Measurements from ENCODE around the gene SATB2. TPM values are rescaled to one million over a fixed set of nuclear protein-coding genes. Genes with fewer than 3 reads are reported as not detected.

The SATB2 gene
- total and polyA plus RNA-seq, 2 experiments from 2014 or later: 3.0 to 9.9 TPM

GRCh38 chr2:199495147-199495546 is 37.4 kb upstream of the SATB2 start:
- DNase-seq: no peak
- H3K36me3 ChIP-seq (ENCODE audit: low read depth): no peaks in the 10 kb centered on the region
- H3K4me2 ChIP-seq (ENCODE audit: unreplicated experiment): no peak overlapping the region
- H3K4me3 ChIP-seq: no peak overlapping the region
- 42 to 45% methylated on average over 4 of the region's 4 CpGs for WGBS, 2 experiments (ENCODE audit: low coverage in 1 of 2, low lambda C conversion rate in 2 of 2, missing lambda C conversion rate in 2 of 2)
- H3K9ac ChIP-seq: no peak overlapping the region
- no peaks in the 10 kb centered on the region for H3K9me3 ChIP-seq (ENCODE audit: low read depth)
- H3K27ac ChIP-seq: no peak overlapping the region
- no peaks in the 10 kb centered on the region for H3K4me1 ChIP-seq (ENCODE audit: insufficient read depth)
- no peaks in the 10 kb centered on the region; the same call in 1 of the 2 replicates for H3K27me3 ChIP-seq (replicated peaks; ENCODE audit: insufficient read depth)
- H2AFZ ChIP-seq: no peak overlapping the region
- no peaks in the 10 kb centered on the region for H3F3A ChIP-seq (ENCODE audit: insufficient read depth)
- no peak for TF ChIP-seq EZH2phosphoT487 (IDR thresholded peaks at IDR 0.05; ENCODE audit: insufficient read depth, low read depth)
- no peak for TF ChIP-seq EZH2 (IDR thresholded peaks at IDR 0.05; ENCODE audit: insufficient read depth, poor library complexity, severe bottlenecking)
- in situ Hi-C loops (cut with MboI): loop anchor here (25.0 kb wide), 1 partner anchor 833 kb away; no protein-coding TSS in a partner anchor
- no peaks in the 10 kb centered on the region for H3K9me2 ChIP-seq (ENCODE audit: insufficient read depth)
- no peaks in the 10 kb centered on the region for H4K20me1 ChIP-seq (ENCODE audit: insufficient read depth)
- H3K79me2 ChIP-seq (ENCODE audit: insufficient read depth): no peaks in the 10 kb centered on the region

DNA sequence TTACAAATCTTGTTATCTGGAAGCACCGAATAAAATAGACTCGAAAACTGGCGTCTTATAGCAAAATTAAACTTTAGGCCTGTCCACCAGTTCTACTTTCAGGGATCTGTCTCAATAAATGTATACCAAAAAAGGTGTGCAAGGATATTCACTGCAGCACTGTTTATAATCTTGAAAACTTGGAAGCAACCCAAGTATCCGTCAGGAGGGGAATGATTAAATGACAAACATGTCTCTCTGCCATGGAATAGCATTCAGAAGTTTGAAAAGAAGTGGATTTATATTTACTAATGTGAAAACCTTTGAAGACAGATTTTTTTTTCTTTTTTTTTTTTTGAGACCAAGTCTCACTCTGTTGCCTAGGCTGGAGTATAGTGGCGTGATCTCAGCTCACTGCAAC is 32.3 kb upstream of the SATB2 start:
- Histone ChIP-seq H3K9me2 (ENCODE audit: insufficient read depth) (no peaks in the 10 kb centered on the region), H3K27me3 (replicated peaks; ENCODE audit: insufficient read depth) (no peaks in the 10 kb centered on the region; the same call in 1 of the 2 replicates), H3K4me3 (no peak overlapping the region), H4K20me1 (ENCODE audit: insufficient read depth) (no peaks in the 10 kb centered on the region), H3K4me1 (ENCODE audit: insufficient read depth) (no peaks in the 10 kb centered on the region), H3K9me3 (ENCODE audit: low read depth) (no peaks in the 10 kb centered on the region), H3K36me3 (ENCODE audit: low read depth) (no peaks in the 10 kb centered on the region), H3K27ac (no peak overlapping the region), H2AFZ (no peak overlapping the region), H3K4me2 (ENCODE audit: unreplicated experiment) (no peak overlapping the region), H3K79me2 (ENCODE audit: insufficient read depth) (no peaks in the 10 kb centered on the region), H3K9ac (no peak overlapping the region), H3F3A (ENCODE audit: insufficient read depth) (no peaks in the 10 kb centered on the region)
- in situ Hi-C loops (cut with MboI): loop anchor here (25.0 kb wide), 1 partner anchor 828 kb away; no protein-coding TSS in a partner anchor
- WGBS, 2 experiments (ENCODE audit: low coverage in 1 of 2, low lambda C conversion rate in 2 of 2, missing lambda C conversion rate in 2 of 2): 84 to 92% methylated on average over 5 of the region's 5 CpGs
- DNase-seq: no peak
- TF ChIP-seq EZH2 (IDR thresholded peaks at IDR 0.05; ENCODE audit: insufficient read depth, poor library complexity, severe bottlenecking) (no peak), EZH2phosphoT487 (IDR thresholded peaks at IDR 0.05; ENCODE audit: insufficient read depth, low read depth) (no peak)

DNA sequence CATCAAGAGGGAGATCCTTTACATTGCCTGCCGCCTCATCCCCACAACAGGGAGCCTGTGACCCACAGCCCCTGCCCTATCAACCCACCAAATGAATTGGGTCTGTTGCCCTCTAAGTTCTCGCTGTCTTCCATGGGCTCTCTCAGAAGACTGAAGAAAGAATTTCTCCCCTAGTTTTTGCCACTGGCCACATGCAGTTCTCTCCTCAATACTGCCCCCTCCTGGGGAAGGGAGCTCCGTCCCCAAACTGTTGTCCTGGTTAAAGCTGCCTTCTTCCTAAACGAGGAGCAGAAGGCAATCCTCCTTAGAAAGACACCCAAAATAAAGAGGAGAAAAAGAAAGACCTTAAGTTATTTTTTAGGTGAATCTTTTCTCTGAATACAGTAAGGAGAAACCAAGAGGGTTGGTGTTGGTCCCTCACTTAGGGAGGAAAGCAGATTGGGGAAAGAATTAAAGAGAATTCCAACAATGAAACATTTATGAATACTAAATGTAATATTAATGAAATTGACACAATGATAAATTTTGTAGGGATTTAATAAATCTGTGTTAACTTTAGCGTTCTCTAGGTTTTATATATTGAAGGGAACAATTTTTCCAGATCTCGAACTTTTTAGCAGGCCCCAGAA is 31.1 kb upstream of the SATB2 start:
- no peaks in the 10 kb centered on the region for H3F3A ChIP-seq (ENCODE audit: insufficient read depth)
- no peaks in the 10 kb centered on the region for H3K36me3 ChIP-seq (ENCODE audit: low read depth)
- no peak overlapping the region for H3K9ac ChIP-seq
- in situ Hi-C loops (cut with MboI): loop anchor here (10.0 to 25.0 kb wide), 2 partner anchors 827 to 1174 kb away; no protein-coding TSS in a partner anchor
- H3K9me3 ChIP-seq (ENCODE audit: low read depth): no peaks in the 10 kb centered on the region
- no peak overlapping the region for H3K27ac ChIP-seq
- H3K79me2 ChIP-seq (ENCODE audit: insufficient read depth): no peaks in the 10 kb centered on the region
- WGBS, 2 experiments (ENCODE audit: low coverage in 1 of 2, low lambda C conversion rate in 2 of 2, missing lambda C conversion rate in 2 of 2): 51 to 54% methylated on average over 6 of the region's 6 CpGs
- no peak overlapping the region for H3K4me3 ChIP-seq
- no peak overlapping the region for H3K4me2 ChIP-seq (ENCODE audit: unreplicated experiment)
- H4K20me1 ChIP-seq (ENCODE audit: insufficient read depth): no peaks in the 10 kb centered on the region
- H3K9me2 ChIP-seq (ENCODE audit: insufficient read depth): no peaks in the 10 kb centered on the region
- H3K27me3 ChIP-seq (replicated peaks; ENCODE audit: insufficient read depth): no peaks in the 10 kb centered on the region; the same call in 1 of the 2 replicates
- DNase-seq: peak; percentile 70
- TF ChIP-seq EZH2 (IDR thresholded peaks at IDR 0.05; ENCODE audit: insufficient read depth, poor library complexity, severe bottlenecking) (no peak), EZH2phosphoT487 (IDR thresholded peaks at IDR 0.05; ENCODE audit: insufficient read depth, low read depth) (no peak)
- H2AFZ ChIP-seq: no peak overlapping the region
- no peaks in the 10 kb centered on the region for H3K4me1 ChIP-seq (ENCODE audit: insufficient read depth)

- Histone ChIP-seq H3F3A (ENCODE audit: insufficient read depth) (no peaks in the 10 kb centered on the region), H3K27ac (no peak overlapping the region), H3K9ac (no peak overlapping the region), H3K79me2 (ENCODE audit: insufficient read depth) (no peaks in the 10 kb centered on the region), H2AFZ (no peak overlapping the region), H3K36me3 (ENCODE audit: low read depth) (no peaks in the 10 kb centered on the region), H4K20me1 (ENCODE audit: insufficient read depth) (no peaks in the 10 kb centered on the region), H3K4me3 (no peak overlapping the region), H3K9me2 (ENCODE audit: insufficient read depth) (no peaks in the 10 kb centered on the region), H3K27me3 (replicated peaks; ENCODE audit: insufficient read depth) (no peaks in the 10 kb centered on the region; the same call in 1 of the 2 replicates), H3K4me1 (ENCODE audit: insufficient read depth) (no peaks in the 10 kb centered on the region), H3K9me3 (ENCODE audit: low read depth) (no peaks in the 10 kb centered on the region), H3K4me2 (ENCODE audit: unreplicated experiment) (no peak overlapping the region)
- in situ Hi-C loops (cut with MboI): loop anchor here (10.0 to 25.0 kb wide), 2 partner anchors 824 to 1171 kb away; no protein-coding TSS in a partner anchor
- peak; percentile 74 for DNase-seq
- WGBS, 2 experiments (ENCODE audit: low coverage in 1 of 2, low lambda C conversion rate in 2 of 2, missing lambda C conversion rate in 2 of 2): 21 to 29% methylated on average over 5 of the region's 5 CpGs
- TF ChIP-seq EZH2phosphoT487 (IDR thresholded peaks at IDR 0.05; ENCODE audit: insufficient read depth, low read depth): no peak
- no peak for TF ChIP-seq EZH2 (IDR thresholded peaks at IDR 0.05; ENCODE audit: insufficient read depth, poor library complexity, severe bottlenecking)
Measured at GRCh38 chr2:199485732-199486335, 28.1 kb upstream of the SATB2 start.

Measured in GM23248 (cell line).